DLD1 (cell line): ENCODE results near the gene HMCN1.

ENCODE experiments used
- in situ Hi-C: cut with HindIII; loops from 2 replicates; pipeline ENCODE4 v1.10.0; 2017; ENCODE audit warnings: low sequenced_read_pairs

Gene HMCN1

GRCh38 chr1:186002406-186002805, 268.2 kb downstream of the HMCN1 start:
- in situ Hi-C loops = no loop called here

- in situ Hi-C loops = no loop called here
Observed at GRCh38 chr1:186009039-186009737, 275.0 kb downstream of the HMCN1 start.

GRCh38 chr1:186014370-186015037, 280.3 kb downstream of the HMCN1 start:
- in situ Hi-C loops = no loop called here

GRCh38 chr1:186016856-186017255, 282.7 kb downstream of the HMCN1 start:
- in situ Hi-C loops = no loop called here

GRCh38 chr1:186022184-186022583, 288.0 kb downstream of the HMCN1 start:
- in situ Hi-C loops = no loop called here

- in situ Hi-C loops = no loop called here
Observed at GRCh38 chr1:186026946-186027345, 292.8 kb downstream of the HMCN1 start.

GRCh38 chr1:186027621-186028020, 293.4 kb downstream of the HMCN1 start:
- in situ Hi-C loops = no loop called here

- in situ Hi-C loops = no loop called here
Observed at GRCh38 chr1:186030453-186030852, 296.3 kb downstream of the HMCN1 start.

- in situ Hi-C loops = no loop called here
Observed at GRCh38 chr1:186033847-186034271, 299.7 kb downstream of the HMCN1 start.

GRCh38 chr1:186042230-186042629, 308.0 kb downstream of the HMCN1 start:
- in situ Hi-C loops = no loop called here

- in situ Hi-C loops = no loop called here
Observed at GRCh38 chr1:186043296-186043695, 309.1 kb downstream of the HMCN1 start.

- in situ Hi-C loops = no loop called here
Observed at GRCh38 chr1:186044079-186044685, 310.0 kb downstream of the HMCN1 start.

GRCh38 chr1:186046437-186047211, 312.4 kb downstream of the HMCN1 start:
- in situ Hi-C loops = no loop called here

GRCh38 chr1:186050360-186050759, 316.2 kb downstream of the HMCN1 start:
- in situ Hi-C loops = no loop called here

- in situ Hi-C loops = no loop called here
Observed at GRCh38 chr1:186054003-186054402, 319.8 kb downstream of the HMCN1 start.

- in situ Hi-C loops = no loop called here
Observed at GRCh38 chr1:186054932-186055331, 320.7 kb downstream of the HMCN1 start.

GRCh38 chr1:186055846-186056245, 321.7 kb downstream of the HMCN1 start:
- in situ Hi-C loops = no loop called here

- in situ Hi-C loops = no loop called here
Observed at GRCh38 chr1:186057086-186057485, 322.9 kb downstream of the HMCN1 start.

- in situ Hi-C loops = no loop called here
Observed at GRCh38 chr1:186059311-186059710, 325.1 kb downstream of the HMCN1 start.

- in situ Hi-C loops = no loop called here
Observed at GRCh38 chr1:186059752-186060151, 325.6 kb downstream of the HMCN1 start.

- in situ Hi-C loops = no loop called here
Observed at GRCh38 chr1:186060226-186060625, 326.0 kb downstream of the HMCN1 start.
